Measurements from ENCODE around the gene SEZ6L.
A peak's percentile ranks its signal among the peaks of the same experiment; 100 is the strongest.
"Not testable (repeated sequence)": the region's sequence is repeated elsewhere in the genome, so short reads cannot be mapped to it uniquely, and the experiment has no call there.

Gene SEZ6L

DNA sequence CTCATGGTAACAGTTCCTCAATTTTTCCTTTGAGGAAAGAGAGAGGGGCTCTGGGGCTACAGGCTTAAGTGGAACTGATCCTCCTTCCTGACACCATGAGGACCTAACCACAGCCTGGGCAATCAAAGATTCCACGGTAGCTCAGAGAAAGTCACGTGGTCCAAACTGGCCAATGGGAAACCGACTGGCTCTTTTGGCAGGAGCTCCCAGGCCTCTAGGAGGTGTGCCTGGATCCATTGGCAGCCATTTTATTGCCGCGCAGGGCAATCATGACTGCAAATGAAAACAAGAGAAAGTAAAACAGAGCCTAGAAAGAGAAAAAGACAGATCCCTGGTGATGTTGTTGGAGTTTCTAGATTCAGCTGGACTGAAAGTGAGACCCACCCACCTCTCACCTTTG is 232.5 kb downstream of the SEZ6L start:
- Histone ChIP-seq H3K36me3 (replicated peaks in 1 of 2; ENCODE audit: control insufficient read depth in 2 of 2, insufficient read depth in 2 of 2, low read length in 2 of 2) (no peaks in the 10 kb centered on the region), H3K79me1 (ENCODE audit: low read depth, low read length) (no peaks in the 10 kb centered on the region), H3K4me2 (ENCODE audit: insufficient read depth, low read length, poor library complexity, severe bottlenecking) (no peak overlapping the region), H3K9me3 (replicated peaks in 1 of 2; ENCODE audit: control insufficient read depth in 2 of 2, insufficient read depth in 1 of 2, low read depth in 1 of 2, low read length in 2 of 2) (no peaks in the 10 kb centered on the region), H2BK120ac (ENCODE audit: low read depth, low read length) (no peak overlapping the region), H2BK12ac (ENCODE audit: low read length) (no peak overlapping the region), H3K18ac (ENCODE audit: low read length) (no peak overlapping the region), H3K9ac (ENCODE audit: low read depth, low read length, poor library complexity) (no peak overlapping the region), H3K23ac (ENCODE audit: low read depth, low read length, poor library complexity) (no peak overlapping the region), H3K14ac (ENCODE audit: low read length) (no peak overlapping the region), H2AK5ac (ENCODE audit: low read depth, low read length) (no peak overlapping the region), H4K8ac (ENCODE audit: low read depth, low read length) (no peak overlapping the region), H2AFZ (ENCODE audit: low read length) (peak overlapping the region; percentile 12), H2BK5ac (ENCODE audit: low read length) (no peak overlapping the region), H3K27me3 (ENCODE audit: control insufficient read depth in 3 of 3, insufficient read depth in 3 of 3, low read depth in 1 of 3, low read length in 3 of 3) (no peaks in the 10 kb centered on the region), H2BK15ac (ENCODE audit: low read length) (no peak overlapping the region), H4K91ac (ENCODE audit: low read depth, low read length, poor library complexity) (no peak overlapping the region), H3K4me1 (ENCODE audit: control insufficient read depth in 2 of 2, insufficient read depth in 1 of 2, low read depth in 1 of 2, low read length in 2 of 2) (peaks cover 7 to 17% of the 10 kb centered on the region in 2 donors), H3K4me3 (ENCODE audit: low read length in 2 of 2) (no peak overlapping the region), H3K27ac (replicated peaks; ENCODE audit: low read length) (no peak overlapping the region), H3K4ac (ENCODE audit: low read length) (no peak overlapping the region)
- no CpG with 5 or more reads among the region's 5 CpGs for WGBS, 2 donors (ENCODE audit: extremely low coverage in 2 of 2, insufficient read length in 2 of 2, insufficient replicate concordance in 1 of 2)
- no peak for DNase-seq (ENCODE audit: low spot score)

DNA sequence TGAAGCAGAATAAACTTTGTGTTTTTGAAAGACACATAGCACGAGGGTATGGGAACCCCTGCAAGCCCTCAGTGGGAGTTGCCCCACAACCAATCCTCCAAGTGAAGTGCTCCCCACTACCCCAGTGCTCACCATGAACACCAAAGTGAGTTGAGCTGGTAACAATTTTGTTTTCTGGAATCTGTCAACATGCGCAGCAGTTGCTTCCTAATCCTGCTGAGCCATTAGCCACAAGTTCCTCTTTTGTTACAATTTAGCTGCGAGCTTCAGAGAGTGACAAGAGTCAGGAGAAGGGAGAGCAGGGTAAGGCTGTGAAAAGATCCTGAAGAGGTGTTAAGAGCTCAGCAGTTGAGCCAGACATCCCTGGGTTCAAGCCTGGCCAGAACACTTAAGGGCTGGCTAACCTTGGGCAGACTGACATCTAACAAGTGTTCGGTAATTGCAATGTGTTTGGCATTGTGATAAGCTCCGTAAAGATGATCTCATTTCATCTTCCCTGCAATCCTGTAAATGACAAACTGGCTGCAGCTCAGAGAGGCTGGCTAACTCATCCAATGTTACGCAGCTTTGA is 235.7 kb downstream of the SEZ6L start:
- Histone ChIP-seq H2BK120ac (ENCODE audit: low read depth, low read length) (no peak overlapping the region), H2BK12ac (ENCODE audit: low read length) (no peak overlapping the region), H4K91ac (ENCODE audit: low read depth, low read length, poor library complexity) (no peak overlapping the region), H2BK15ac (ENCODE audit: low read length) (no peak overlapping the region), H3K79me1 (ENCODE audit: low read depth, low read length) (no peaks in the 10 kb centered on the region), H3K27me3 (ENCODE audit: control insufficient read depth in 3 of 3, insufficient read depth in 3 of 3, low read depth in 1 of 3, low read length in 3 of 3) (no peaks in the 10 kb centered on the region), H3K14ac (ENCODE audit: low read length) (no peak overlapping the region), H4K8ac (ENCODE audit: low read depth, low read length) (no peak overlapping the region), H3K9me3 (replicated peaks in 1 of 2; ENCODE audit: control insufficient read depth in 2 of 2, insufficient read depth in 1 of 2, low read depth in 1 of 2, low read length in 2 of 2) (no peaks in the 10 kb centered on the region), H2AFZ (ENCODE audit: low read length) (peak overlapping the region; percentile 67), H3K18ac (ENCODE audit: low read length) (no peak overlapping the region), H3K27ac (replicated peaks; ENCODE audit: low read length) (no peak overlapping the region), H2BK5ac (ENCODE audit: low read length) (no peak overlapping the region), H2AK5ac (ENCODE audit: low read depth, low read length) (no peak overlapping the region), H3K4me1 (ENCODE audit: control insufficient read depth in 2 of 2, insufficient read depth in 1 of 2, low read depth in 1 of 2, low read length in 2 of 2) (peaks cover 7 to 22% of the 10 kb centered on the region in 2 donors), H3K4ac (ENCODE audit: low read length) (no peak overlapping the region), H3K9ac (ENCODE audit: low read depth, low read length, poor library complexity) (no peak overlapping the region), H3K23ac (ENCODE audit: low read depth, low read length, poor library complexity) (no peak overlapping the region), H3K36me3 (replicated peaks in 1 of 2; ENCODE audit: control insufficient read depth in 2 of 2, insufficient read depth in 2 of 2, low read length in 2 of 2) (no peaks in the 10 kb centered on the region), H3K4me2 (ENCODE audit: insufficient read depth, low read length, poor library complexity, severe bottlenecking) (no peak overlapping the region), H3K4me3 (ENCODE audit: low read length in 2 of 2) (no peak overlapping the region)
- no CpG with 5 or more reads among the region's 6 CpGs for WGBS, 2 donors (ENCODE audit: extremely low coverage in 2 of 2, insufficient read length in 2 of 2, insufficient replicate concordance in 1 of 2)
- no peak for DNase-seq (ENCODE audit: low spot score)

DNA sequence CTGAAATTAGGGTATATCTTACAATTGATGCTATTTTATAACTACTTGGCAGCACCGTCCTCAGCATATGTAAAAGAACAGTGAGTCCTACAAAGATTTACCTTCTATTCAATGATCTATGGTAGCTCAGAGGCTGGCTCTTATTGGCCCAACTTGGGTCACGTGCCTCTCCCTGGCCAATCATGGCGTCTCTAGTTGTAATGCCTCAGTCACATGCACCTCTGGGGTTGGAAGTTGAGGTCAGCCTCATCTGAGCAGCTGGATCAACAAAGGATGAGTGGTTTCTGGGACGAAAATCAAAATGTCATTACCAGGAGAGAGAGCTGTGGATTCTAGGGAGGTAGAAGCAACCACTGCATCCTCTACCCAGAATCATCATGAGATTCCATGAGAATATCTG is 236.9 kb downstream of the SEZ6L start:
- no peaks in the 10 kb centered on the region for H3K36me3 ChIP-seq (replicated peaks in 1 of 2; ENCODE audit: control insufficient read depth in 2 of 2, insufficient read depth in 2 of 2, low read length in 2 of 2)
- no CpG with 5 or more reads among the region's 4 CpGs for WGBS, 2 donors (ENCODE audit: extremely low coverage in 2 of 2, insufficient read length in 2 of 2, insufficient replicate concordance in 1 of 2)
- no peak overlapping the region for H3K4ac ChIP-seq (ENCODE audit: low read length)
- H4K8ac ChIP-seq (ENCODE audit: low read depth, low read length), result no peak overlapping the region
- H3K9ac ChIP-seq (ENCODE audit: low read depth, low read length, poor library complexity), result no peak overlapping the region
- H3K4me1 ChIP-seq (ENCODE audit: control insufficient read depth in 2 of 2, insufficient read depth in 1 of 2, low read depth in 1 of 2, low read length in 2 of 2), result peaks cover 7 to 28% of the 10 kb centered on the region in 2 donors
- no peak overlapping the region for H2AFZ ChIP-seq (ENCODE audit: low read length)
- DNase-seq (ENCODE audit: low spot score), result no peak
- H2BK5ac ChIP-seq (ENCODE audit: low read length), result no peak overlapping the region
- no peak overlapping the region for H2BK15ac ChIP-seq (ENCODE audit: low read length)
- H3K23ac ChIP-seq (ENCODE audit: low read depth, low read length, poor library complexity), result no peak overlapping the region
- no peak overlapping the region for H3K18ac ChIP-seq (ENCODE audit: low read length)
- no peak overlapping the region for H3K4me2 ChIP-seq (ENCODE audit: insufficient read depth, low read length, poor library complexity, severe bottlenecking)
- no peak overlapping the region for H2AK5ac ChIP-seq (ENCODE audit: low read depth, low read length)
- no peak overlapping the region for H3K27ac ChIP-seq (replicated peaks; ENCODE audit: low read length)
- no peak overlapping the region for H3K14ac ChIP-seq (ENCODE audit: low read length)
- no peak overlapping the region for H2BK12ac ChIP-seq (ENCODE audit: low read length)
- no peak overlapping the region for H2BK120ac ChIP-seq (ENCODE audit: low read depth, low read length)
- no peak overlapping the region for H4K91ac ChIP-seq (ENCODE audit: low read depth, low read length, poor library complexity)
- no peaks in the 10 kb centered on the region for H3K79me1 ChIP-seq (ENCODE audit: low read depth, low read length)
- no peaks in the 10 kb centered on the region for H3K9me3 ChIP-seq (replicated peaks in 1 of 2; ENCODE audit: control insufficient read depth in 2 of 2, insufficient read depth in 1 of 2, low read depth in 1 of 2, low read length in 2 of 2)
- no peaks in the 10 kb centered on the region for H3K27me3 ChIP-seq (ENCODE audit: control insufficient read depth in 3 of 3, insufficient read depth in 3 of 3, low read depth in 1 of 3, low read length in 3 of 3)
- H3K4me3 ChIP-seq (ENCODE audit: low read length in 2 of 2), result no peak overlapping the region

DNA sequence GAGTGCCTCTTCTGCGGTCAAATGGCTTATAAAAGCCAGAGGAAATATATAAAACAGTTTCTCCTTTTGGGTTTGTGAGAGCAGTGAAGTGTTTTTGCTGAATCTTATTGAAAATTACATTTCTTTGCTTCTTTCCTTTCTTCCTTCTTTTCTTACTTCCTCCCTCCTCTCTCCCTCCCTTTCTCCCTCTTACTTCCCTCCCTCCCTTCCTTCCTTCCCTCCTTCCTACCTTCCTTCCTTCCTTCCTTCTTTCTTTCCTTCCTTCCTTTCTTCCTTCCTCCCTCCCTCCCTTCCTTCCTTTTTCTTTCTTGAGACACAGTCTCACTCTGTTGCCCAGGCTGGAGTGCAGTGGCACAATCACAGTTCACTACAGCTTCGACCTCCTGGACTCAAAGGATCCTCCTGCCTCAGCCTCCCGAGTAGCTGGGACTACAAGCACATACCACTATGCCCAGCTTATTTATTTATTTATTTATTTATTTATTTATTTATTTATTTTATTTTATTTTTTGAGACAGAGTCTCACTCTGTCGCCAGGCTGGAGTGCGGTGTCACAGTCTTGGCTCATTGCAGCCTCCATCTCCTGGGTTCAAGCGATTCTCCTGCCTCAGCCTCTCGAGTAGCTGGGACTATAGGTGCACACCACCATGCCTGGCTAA is 239.4 kb downstream of the SEZ6L start:
- H4K8ac ChIP-seq (ENCODE audit: low read depth, low read length); H3K4me3 ChIP-seq (ENCODE audit: low read length in 2 of 2); H4K91ac ChIP-seq (ENCODE audit: low read depth, low read length, poor library complexity); H3K4ac ChIP-seq (ENCODE audit: low read length); H3K79me1 ChIP-seq (ENCODE audit: low read depth, low read length); H2BK15ac ChIP-seq (ENCODE audit: low read length); H3K36me3 ChIP-seq (replicated peaks in 1 of 2; ENCODE audit: control insufficient read depth in 2 of 2, insufficient read depth in 2 of 2, low read length in 2 of 2); H3K23ac ChIP-seq (ENCODE audit: low read depth, low read length, poor library complexity); H3K9me3 ChIP-seq (replicated peaks in 1 of 2; ENCODE audit: control insufficient read depth in 2 of 2, insufficient read depth in 1 of 2, low read depth in 1 of 2, low read length in 2 of 2); H2BK120ac ChIP-seq (ENCODE audit: low read depth, low read length); H2BK5ac ChIP-seq (ENCODE audit: low read length); DNase-seq (ENCODE audit: low spot score); H3K18ac ChIP-seq (ENCODE audit: low read length); H3K4me2 ChIP-seq (ENCODE audit: insufficient read depth, low read length, poor library complexity, severe bottlenecking); H2BK12ac ChIP-seq (ENCODE audit: low read length); H3K27ac ChIP-seq (replicated peaks; ENCODE audit: low read length); H3K14ac ChIP-seq (ENCODE audit: low read length); H2AFZ ChIP-seq (ENCODE audit: low read length); H3K9ac ChIP-seq (ENCODE audit: low read depth, low read length, poor library complexity); H2AK5ac ChIP-seq (ENCODE audit: low read depth, low read length): not testable (repeated sequence)
- no CpG with 5 or more reads among the region's 7 CpGs for WGBS, 2 donors (ENCODE audit: extremely low coverage in 2 of 2, insufficient read length in 2 of 2, insufficient replicate concordance in 1 of 2)
- Histone ChIP-seq H3K4me1 (ENCODE audit: control insufficient read depth in 2 of 2, insufficient read depth in 1 of 2, low read depth in 1 of 2, low read length in 2 of 2) (peaks cover 7 to 28% of the 10 kb centered on the region in 2 donors), H3K27me3 (ENCODE audit: control insufficient read depth in 3 of 3, insufficient read depth in 3 of 3, low read depth in 1 of 3, low read length in 3 of 3) (peaks cover 0 to 12% (median 0%) of the 10 kb centered on the region in 3 experiments)

Data from neuronal stem cell (in vitro differentiated cells).